Measurements from ENCODE around the gene FAM174C.

Gene FAM174C

DNA sequence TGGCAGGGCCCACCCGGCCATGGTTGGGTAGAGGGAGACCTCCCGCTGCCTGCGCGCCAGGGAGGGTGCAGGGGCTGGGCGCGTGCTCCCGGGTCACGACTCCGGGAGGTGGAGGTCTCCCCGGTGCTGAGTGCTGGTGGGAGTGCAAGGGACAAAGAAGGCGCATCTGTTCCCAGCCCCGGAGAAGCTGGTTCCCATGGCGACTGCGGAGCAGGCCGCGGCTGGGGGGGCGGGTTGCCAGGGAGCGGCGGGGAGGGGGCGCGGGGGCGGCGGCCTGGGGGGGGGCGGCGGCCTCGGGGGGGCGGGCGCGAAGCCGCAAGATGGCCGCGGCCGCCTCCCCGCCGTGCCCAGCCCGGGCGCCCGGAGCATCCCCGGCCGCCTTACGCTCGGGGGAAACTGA, 38.8 kb upstream of the FAM174C start:
- no peaks in the 10 kb centered on the region for H3K79me2 ChIP-seq (ENCODE audit: insufficient read depth, low read length)
- H3F3A ChIP-seq (ENCODE audit: insufficient read depth, low read length): peaks cover 5% of the 10 kb centered on the region; the same call in 1 of the 2 replicates
- H3K9me3 ChIP-seq (ENCODE audit: low read length): no peaks in the 10 kb centered on the region
- H2AFZ ChIP-seq (ENCODE audit: low read length): no peak overlapping the region
- H3K4me2 ChIP-seq (ENCODE audit: low read length): no peak overlapping the region
- TF ChIP-seq EZH2 (IDR thresholded peaks at IDR 0.05; ENCODE audit: borderline replicate concordance, low read length): no peak
- TF ChIP-seq, protein P1, sequence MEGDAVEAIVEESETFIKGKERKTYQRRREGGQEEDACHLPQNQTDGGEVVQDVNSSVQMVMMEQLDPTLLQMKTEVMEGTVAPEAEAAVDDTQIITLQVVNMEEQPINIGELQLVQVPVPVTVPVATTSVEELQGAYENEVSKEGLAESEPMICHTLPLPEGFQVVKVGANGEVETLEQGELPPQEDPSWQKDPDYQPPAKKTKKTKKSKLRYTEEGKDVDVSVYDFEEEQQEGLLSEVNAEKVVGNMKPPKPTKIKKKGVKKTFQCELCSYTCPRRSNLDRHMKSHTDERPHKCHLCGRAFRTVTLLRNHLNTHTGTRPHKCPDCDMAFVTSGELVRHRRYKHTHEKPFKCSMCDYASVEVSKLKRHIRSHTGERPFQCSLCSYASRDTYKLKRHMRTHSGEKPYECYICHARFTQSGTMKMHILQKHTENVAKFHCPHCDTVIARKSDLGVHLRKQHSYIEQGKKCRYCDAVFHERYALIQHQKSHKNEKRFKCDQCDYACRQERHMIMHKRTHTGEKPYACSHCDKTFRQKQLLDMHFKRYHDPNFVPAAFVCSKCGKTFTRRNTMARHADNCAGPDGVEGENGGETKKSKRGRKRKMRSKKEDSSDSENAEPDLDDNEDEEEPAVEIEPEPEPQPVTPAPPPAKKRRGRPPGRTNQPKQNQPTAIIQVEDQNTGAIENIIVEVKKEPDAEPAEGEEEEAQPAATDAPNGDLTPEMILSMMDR (IDR thresholded peaks at IDR 0.05; ENCODE audit: low read length): no peak
- no peak overlapping the region for H3K27ac ChIP-seq (ENCODE audit: low read depth, low read length, poor library complexity, severe bottlenecking)
- no peaks in the 10 kb centered on the region for H4K20me1 ChIP-seq (ENCODE audit: insufficient read depth, low read length)
- no peaks in the 10 kb centered on the region for H3K36me3 ChIP-seq (ENCODE audit: insufficient read depth, low read length)
- H3K4me3 ChIP-seq (ENCODE audit: low read depth, low read length, poor library complexity, severe bottlenecking): no peak overlapping the region
- H3K9me2 ChIP-seq (ENCODE audit: low read depth, low read length): no peaks in the 10 kb centered on the region
- H3K4me1 ChIP-seq (ENCODE audit: insufficient read depth, low read length, severe bottlenecking): peaks cover 18% of the 10 kb centered on the region
- H3K9ac ChIP-seq (ENCODE audit: low read length): no peak overlapping the region
- H3K27me3 ChIP-seq (ENCODE audit: insufficient read depth, low read length): peaks cover 6% of the 10 kb centered on the region; the same call in 1 of the 2 replicates

- H2AFZ ChIP-seq (ENCODE audit: low read length): no peak overlapping the region
- peak overlapping the region; percentile 19 for H3K4me2 ChIP-seq (ENCODE audit: low read length)
- peaks cover 5% of the 10 kb centered on the region; the same call in 1 of the 2 replicates for H3F3A ChIP-seq (ENCODE audit: insufficient read depth, low read length)
- no peaks in the 10 kb centered on the region for H3K79me2 ChIP-seq (ENCODE audit: insufficient read depth, low read length)
- H4K20me1 ChIP-seq (ENCODE audit: insufficient read depth, low read length): no peaks in the 10 kb centered on the region
- peaks cover 19% of the 10 kb centered on the region for H3K4me1 ChIP-seq (ENCODE audit: insufficient read depth, low read length, severe bottlenecking)
- no peaks in the 10 kb centered on the region for H3K36me3 ChIP-seq (ENCODE audit: insufficient read depth, low read length)
- TF ChIP-seq EZH2 (IDR thresholded peaks at IDR 0.05; ENCODE audit: borderline replicate concordance, low read length): no peak
- H3K9me2 ChIP-seq (ENCODE audit: low read depth, low read length): no peaks in the 10 kb centered on the region
- peaks cover 6% of the 10 kb centered on the region; the same call in 1 of the 2 replicates for H3K27me3 ChIP-seq (ENCODE audit: insufficient read depth, low read length)
- H3K27ac ChIP-seq (ENCODE audit: low read depth, low read length, poor library complexity, severe bottlenecking): no peak overlapping the region
- H3K9ac ChIP-seq (ENCODE audit: low read length): no peak overlapping the region
- H3K4me3 ChIP-seq (ENCODE audit: low read depth, low read length, poor library complexity, severe bottlenecking): peak overlapping the region; percentile 47
- no peaks in the 10 kb centered on the region for H3K9me3 ChIP-seq (ENCODE audit: low read length)
These were observed 38.2 kb upstream of the FAM174C start for GRCh38 chr19:1237027-1237659.

DNA sequence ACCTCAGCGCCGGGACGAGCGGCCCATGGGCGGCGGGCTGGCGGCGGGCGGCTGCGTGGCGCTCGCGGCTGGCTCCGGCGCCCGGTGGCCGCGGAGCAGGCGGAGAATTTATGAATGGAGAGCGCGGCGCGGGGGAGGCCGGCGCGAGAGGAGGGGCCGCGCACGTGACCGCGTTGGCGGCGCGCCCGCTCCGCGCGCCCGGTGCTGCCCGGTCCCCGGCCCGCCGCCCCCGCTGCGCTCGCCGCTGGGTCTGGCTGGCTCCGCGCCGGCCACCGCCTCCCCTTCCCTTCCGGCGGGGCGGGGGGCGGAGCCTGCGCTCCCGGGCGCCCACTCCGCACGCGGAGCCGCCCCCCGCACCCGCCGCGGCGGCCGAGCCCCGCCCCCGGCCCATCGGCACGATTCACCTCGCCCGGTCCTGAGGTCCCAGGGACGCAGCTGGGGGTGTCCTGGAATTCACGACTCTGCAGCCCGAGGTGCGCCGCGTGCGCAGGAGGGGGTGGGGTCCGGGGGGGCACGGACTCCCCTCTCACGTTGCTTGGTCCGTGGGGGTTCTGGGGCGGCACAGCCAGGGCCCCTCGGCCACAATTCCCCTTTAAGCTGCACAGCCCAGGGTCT, 37.5 kb upstream of the FAM174C start, which contains the start of gene CBARP:
CBARP (minus strand) TSS at position 252 of the 615 bp plus-strand sequence. CDS start 1,905 bp downstream, outside the sequence.
- H3K27ac ChIP-seq (ENCODE audit: low read depth, low read length, poor library complexity, severe bottlenecking): no peak within 1 kb of the TSS
- H3K36me3 ChIP-seq (ENCODE audit: insufficient read depth, low read length): no peaks in the 10 kb centered on the region
- H3K9me3 ChIP-seq (ENCODE audit: low read length): no peaks in the 10 kb centered on the region
- peaks cover 26% of the 10 kb centered on the region for H3K4me1 ChIP-seq (ENCODE audit: insufficient read depth, low read length, severe bottlenecking)
- peaks cover 6% of the 10 kb centered on the region; the same call in 1 of the 2 replicates for H3K27me3 ChIP-seq (ENCODE audit: insufficient read depth, low read length)
- H3F3A ChIP-seq (ENCODE audit: insufficient read depth, low read length): peaks cover 5% of the 10 kb centered on the region; the same call in 1 of the 2 replicates
- no peak within 1 kb of the TSS for H3K9ac ChIP-seq (ENCODE audit: low read length)
- peak within 1 kb of the TSS; percentile 52 for H3K4me3 ChIP-seq (ENCODE audit: low read depth, low read length, poor library complexity, severe bottlenecking)
- TF ChIP-seq, protein P1 (IDR thresholded peaks at IDR 0.05; ENCODE audit: low read length): no peak
- no peak for TF ChIP-seq EZH2 (IDR thresholded peaks at IDR 0.05; ENCODE audit: borderline replicate concordance, low read length)
- H3K4me2 ChIP-seq (ENCODE audit: low read length): peak within 1 kb of the TSS; percentile 59
- no peak within 1 kb of the TSS for H2AFZ ChIP-seq (ENCODE audit: low read length)
- H4K20me1 ChIP-seq (ENCODE audit: insufficient read depth, low read length): no peaks in the 10 kb centered on the region
- H3K9me2 ChIP-seq (ENCODE audit: low read depth, low read length): no peaks in the 10 kb centered on the region
- H3K79me2 ChIP-seq (ENCODE audit: insufficient read depth, low read length): no peaks in the 10 kb centered on the region

All from OCI-LY1 (cell line).